B cell (primary cell): ENCODE data around the gene PDHB. TPM values are rescaled to one million over a fixed set of nuclear protein-coding genes. Genes with fewer than 3 reads are reported as not detected.

Source experiments
- ATAC-seq: fragments of 200-7000 bp; cut with Tn5 transposase; one replicate; pipeline ENCODE4 v1.10.0; 2021; ENCODE audit warnings: low read depth, mild to moderate bottlenecking, moderate number of reproducible peaks, moderate library complexity
- CTCF ChIA-PET: fragments of 350-600 bp; sonication (Branson Sonifier 250); formaldehyde crosslinking; loops from one replicate; lab custom pipeline; 2021; ENCODE audit warnings: antibody characterized with exemption, inconsistent platforms; lab: Charles Lee
- POLR2A ChIA-PET: fragments of 350-600 bp; sonication (Branson Sonifier 250); formaldehyde crosslinking; loops from one replicate; lab custom pipeline; 2021; ENCODE audit warnings: antibody characterized with exemption; lab: Charles Lee
- DNase-seq: peaks from one replicate; pipeline ENCODE4 v3.0.0; 2013
- H2AFZ ChIP-seq: 2 replicates; pipeline ENCODE4 v1.6.1; 2012; ENCODE audit warnings: mild to moderate bottlenecking, low read depth, low read length; ENCODE audit not compliant: insufficient read depth, poor library complexity, severe bottlenecking
- H3K27ac ChIP-seq, 2 donors: 1 replicate in 1 of 2; 2 replicates in 1 of 2; pipeline ENCODE4 v1.5.1; 2012 to 2013; ENCODE audit warnings: low read length in 2 of 2, mild to moderate bottlenecking in 2 of 2, moderate library complexity in 1 of 2
- H3K27me3 ChIP-seq, 4 experiments: fragments of 200-600 bp in 1 of 4; sonication (generic) in 1 of 4; replicated peaks in 1 of 4; 1 replicate in 2 of 4; 2 replicates in 2 of 4; pipeline versions ENCODE4 v1.6.1 to v1.7.0; 2013 to 2016; ENCODE audit warnings: low read length in 3 of 4, mild to moderate bottlenecking in 2 of 4, mixed read lengths in 1 of 4, moderate library complexity in 1 of 4; ENCODE audit not compliant: insufficient read depth in 4 of 4, control insufficient read depth in 3 of 4; ENCODE audit errors: control extremely low read depth in 1 of 4
- H3K36me3 ChIP-seq, 2 experiments: replicated peaks in 1 of 2; 1 replicate in 1 of 2; 2 replicates in 1 of 2; pipeline versions ENCODE4 v1.6.1 to v1.7.1; 2013; ENCODE audit warnings: low read length in 1 of 2; ENCODE audit not compliant: insufficient read depth in 2 of 2, control insufficient read depth in 1 of 2; ENCODE audit errors: control extremely low read depth in 1 of 2, extremely low read depth in 1 of 2
- H3K4me1 ChIP-seq, 2 donors: fragments of 200-600 bp in 1 of 2; sonication (generic) in 1 of 2; 1 replicate in 1 of 2; 2 replicates in 1 of 2; pipeline versions ENCODE4 v1.5.1 to v1.6.1; 2013 to 2017; ENCODE audit warnings: low read length in 2 of 2; ENCODE audit not compliant: control insufficient read depth in 2 of 2, insufficient read depth in 2 of 2
- H3K4me2 ChIP-seq: replicated peaks from 2 replicates; pipeline ENCODE3; 2012; ENCODE audit warnings: mild to moderate bottlenecking, low read depth, low read length; ENCODE audit not compliant: poor library complexity, severe bottlenecking
- H3K4me3 ChIP-seq, 5 experiments: fragments of 200-600 bp in 1 of 5; sonication (generic) in 1 of 5; 1 replicate in 3 of 5; 2 replicates in 2 of 5; pipeline versions ENCODE4 v1.5.1 to v1.7.0; 2011 to 2016; ENCODE audit warnings: low read length in 4 of 5, mild to moderate bottlenecking in 4 of 5, low read depth in 2 of 5, control low read depth in 1 of 5, moderate library complexity in 1 of 5; ENCODE audit not compliant: insufficient read depth in 1 of 5; ENCODE audit errors: control extremely low read depth in 1 of 5, extremely low read depth in 1 of 5
- H3K79me2 ChIP-seq: fragments of 200-600 bp; sonication (generic); one replicate; pipeline ENCODE4 v1.6.0; 2016; ENCODE audit warnings: low read length; ENCODE audit not compliant: control insufficient read depth, insufficient read depth
- H3K9ac ChIP-seq: fragments of 200-600 bp; sonication (generic); 2 replicates; pipeline ENCODE4 v1.6.1; 2017; ENCODE audit warnings: mild to moderate bottlenecking, low read length, moderate library complexity
- H3K9me3 ChIP-seq, 3 donors: one replicate each; pipeline versions ENCODE4 v1.6.1 to v1.7.1; 2013; ENCODE audit warnings: low read length in 2 of 3; ENCODE audit not compliant: control insufficient read depth in 2 of 3, insufficient read depth in 1 of 3; ENCODE audit errors: control extremely low read depth in 1 of 3
- H4K20me1 ChIP-seq: 2 replicates; pipeline ENCODE4 v1.6.0; 2012; ENCODE audit warnings: mild to moderate bottlenecking, low read length; ENCODE audit not compliant: insufficient read depth, control insufficient read depth, poor library complexity, severe bottlenecking
- H3K27ac Mint-ChIP-seq: one replicate; pipeline ENCODE4 v1.8.0; 2021; ENCODE audit warnings: mixed read lengths
- H3K27me3 Mint-ChIP-seq: one replicate; pipeline ENCODE4 v1.8.0; 2021; ENCODE audit warnings: mixed read lengths
- H3K4me1 Mint-ChIP-seq: one replicate; pipeline ENCODE4 v1.8.0; 2021; ENCODE audit warnings: mixed read lengths
- H3K4me3 Mint-ChIP-seq: one replicate; pipeline ENCODE4 v1.8.0; 2021; ENCODE audit warnings: mixed read lengths
- H3K9me3 Mint-ChIP-seq: one replicate; pipeline ENCODE4 v1.8.0; 2022; ENCODE audit warnings: mixed read lengths; ENCODE audit not compliant: insufficient read depth
- CTCF ChIP-seq: fragments of 200-600 bp; IDR thresholded peaks from one replicate; pipeline ENCODE4 v1.8.0; 2022; ENCODE audit warnings: antibody characterized with exemption, mild to moderate bottlenecking
- EZH2 ChIP-seq: IDR thresholded peaks from 2 replicates; pipeline ENCODE4 v1.6.1; 2012; ENCODE audit warnings: borderline replicate concordance, low read depth, mild to moderate bottlenecking, moderate library complexity, low read length; ENCODE audit not compliant: insufficient read depth, poor library complexity, severe bottlenecking
- WGBS: methylation state at CpG from one replicate; pipeline ENCODE4 v1.1.5; 2013; ENCODE audit warnings: missing lambda C conversion rate; ENCODE audit not compliant: insufficient coverage; 5-methylcytosine and 5-hydroxymethylcytosine counted together
- intact Hi-C: fragments of 100-400 bp; cut with micrococcal nuclease; formaldehyde crosslinking; loops from one replicate; pipeline ENCODE4 v1.10.0; 2022
- polyA plus RNA-seq: library from polyadenylated mRNA; depleted of rRNA; stranded (reverse); fragments of >200 nt; gene quantifications from 2 replicates; pipeline ENCODE4 v1.2.3, GENCODE V29; 2012
- total RNA-seq, 2 donors: library from RNA; stranded (reverse); fragments of 120-200 nt in 1 of 2; gene quantifications; 1 replicate in 1 of 2; 2 replicates in 1 of 2; pipeline versions ENCODE4 v1.2.3 to v1.2.4, GENCODE V29; 2013 to 2022

PDHB gene
- total and polyA plus RNA-seq, 2 donors (not counting 1 experiment from before 2014, with no cell fraction given): 21.7 to 67.2 TPM

- Histone ChIP-seq H3K27ac (peak overlapping the region; percentile 14 to 46), H3K4me1 (peaks cover 16 to 38% of the 10 kb centered on the region in 2 donors), H3K36me3 (peaks cover 0 to 56% of the 10 kb centered on the region in 2 experiments), H3K79me2 (peaks cover 59% of the 10 kb centered on the region), H4K20me1 (no peaks in the 10 kb centered on the region), H3K4me2 (no peak overlapping the region), H2AFZ (no peak overlapping the region), H3K9ac (no peak overlapping the region), H3K9me3 (no peaks in the 10 kb centered on the region), H3K4me3 (no peak overlapping the region), H3K27me3 (no peaks in the 10 kb centered on the region)
- H3K4me3 Mint-ChIP-seq: no peak overlapping the region
- H3K9me3 Mint-ChIP-seq: no peaks in the 10 kb centered on the region
- no peaks in the 10 kb centered on the region for H3K27me3 Mint-ChIP-seq
- peaks cover 50% of the 10 kb centered on the region for H3K4me1 Mint-ChIP-seq
- ATAC-seq: no peak
- peak overlapping the region; percentile 33 for H3K27ac Mint-ChIP-seq
- DNase-seq: no peak
- ChIA-PET POLR2A (interaction anchor here (0.8 kb wide), 1 partner anchor 55 kb away, joined by 3 read pairs; no protein-coding TSS in a partner anchor), CTCF (interaction anchor here (1.5 to 2.8 kb wide), 3 partner anchors 15 to 53 kb away, joined by 3 to 8 read pairs (median 7); no protein-coding TSS in a partner anchor)
- 33% methylated on average over 1 of the region's 3 CpGs for WGBS
- no peak for TF ChIP-seq EZH2
- intact Hi-C loops: no loop called here
Measured at GRCh38 chr3:58386626-58387365, 46.8 kb downstream of the PDHB start.

DNA sequence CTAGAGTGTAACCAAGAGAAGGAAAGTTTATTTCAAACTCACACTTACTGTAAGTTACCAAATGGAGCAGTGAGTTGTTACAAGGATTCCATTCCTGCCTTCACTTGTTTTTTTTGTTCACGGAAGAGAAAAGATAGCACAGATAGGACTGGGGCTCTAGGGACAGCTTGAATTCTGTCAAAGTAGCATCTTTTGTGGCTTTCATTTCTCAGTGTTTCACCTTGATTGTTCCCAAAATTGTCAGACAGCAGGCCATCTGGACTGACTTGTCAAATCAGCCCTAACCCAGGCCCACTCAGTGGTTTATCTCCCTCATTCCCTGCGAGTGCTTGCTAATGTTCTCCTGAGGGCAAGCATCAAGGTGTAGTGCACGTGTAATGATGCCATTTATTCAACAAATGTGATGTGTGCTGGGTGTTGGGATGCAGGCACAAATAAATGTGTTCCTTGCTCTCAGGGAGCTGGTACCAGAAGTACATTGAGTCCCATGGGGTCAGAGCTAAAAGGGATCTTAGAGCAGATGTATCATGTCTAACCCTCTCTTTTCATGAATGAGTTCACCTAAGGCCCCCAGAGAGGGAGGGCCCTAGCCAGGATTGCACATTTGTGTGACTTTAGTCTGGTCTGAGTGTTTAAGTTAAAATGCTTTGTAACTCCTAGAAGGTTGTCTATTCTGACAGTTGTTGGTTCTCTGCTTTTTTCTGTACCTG lies 49.1 kb downstream of the PDHB start:
- ATAC-seq: no peak
- Histone ChIP-seq H3K4me1 (peaks cover 16 to 38% of the 10 kb centered on the region in 2 donors), H3K27ac (peak overlapping the region in 1 of 2 donors; percentile 41), H3K4me3 (no peak overlapping the region), H3K36me3 (peaks cover 0 to 42% of the 10 kb centered on the region in 2 experiments), H3K9me3 (no peaks in the 10 kb centered on the region), H3K27me3 (no peaks in the 10 kb centered on the region), H2AFZ (no peak overlapping the region), H3K4me2 (no peak overlapping the region), H3K9ac (no peak overlapping the region), H3K79me2 (peaks cover 66% of the 10 kb centered on the region), H4K20me1 (no peaks in the 10 kb centered on the region)
- Mint-ChIP-seq H3K27me3 (no peaks in the 10 kb centered on the region), H3K4me3 (no peak overlapping the region), H3K4me1 (peaks cover 50% of the 10 kb centered on the region), H3K27ac (peak overlapping the region; percentile 56), H3K9me3 (no peaks in the 10 kb centered on the region)
- ChIA-PET POLR2A (no interaction called here), CTCF (interaction anchor here (1.7 to 2.8 kb wide), 2 partner anchors 17 to 51 kb away, joined by 6 to 8 read pairs; no protein-coding TSS in a partner anchor)
- DNase-seq: no peak
- WGBS: 65% methylated on average over 2 of the region's 3 CpGs
- TF ChIP-seq EZH2 (no peak), CTCF (no peak)
- intact Hi-C loops: no loop called here
